Lower leg skin (tissue), 3 donors: ENCODE results near the gene PHF1.

Source experiments
- POLR2A ChIP-seq, 2 donors: fragments of 450-650 bp; IDR thresholded peaks; one replicate each; pipeline ENCODE4 v1.6.1; 2016 to 2017; ENCODE audit warnings: antibody characterized with exemption in 2 of 2, mild to moderate bottlenecking in 1 of 2, moderate library complexity in 1 of 2
- TF ChIP-seq, protein P1 (sequence below), 3 donors: fragments of 450-650 bp; IDR thresholded peaks; one replicate each; pipeline ENCODE4 v1.5.1; 2016; ENCODE audit warnings: antibody characterized with exemption in 3 of 3, mild to moderate bottlenecking in 3 of 3, moderate library complexity in 2 of 3

DNA sequence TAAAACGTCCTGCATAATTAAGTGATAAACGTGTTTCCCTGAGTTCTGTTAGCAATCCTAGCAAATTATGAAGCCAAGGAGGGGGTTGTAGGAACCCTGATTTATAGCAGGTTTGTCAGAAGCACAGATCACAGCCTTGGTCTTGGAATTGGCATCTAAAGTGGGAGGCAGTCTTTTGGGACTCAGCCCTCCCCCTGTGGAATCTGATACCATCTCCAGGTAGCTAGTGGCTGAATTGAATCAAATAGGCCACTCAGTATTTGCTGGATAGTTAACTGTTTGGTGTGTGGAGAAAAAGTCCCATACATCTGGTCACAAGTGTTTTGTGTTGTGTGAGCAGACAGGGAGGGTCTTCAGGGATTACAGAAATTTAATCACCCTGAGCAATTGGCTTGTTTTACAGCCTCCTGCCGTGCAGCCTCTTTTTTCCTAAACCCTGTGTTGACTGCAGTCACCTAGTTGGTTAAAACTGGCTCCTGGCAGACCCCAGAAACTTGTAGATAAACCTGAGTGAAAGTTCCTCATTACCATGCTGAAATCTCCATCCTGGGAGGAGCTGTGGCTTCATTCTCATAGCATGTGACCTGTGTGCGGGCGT is 38.2 kb upstream of the PHF1 start:
- TF ChIP-seq, protein P1, sequence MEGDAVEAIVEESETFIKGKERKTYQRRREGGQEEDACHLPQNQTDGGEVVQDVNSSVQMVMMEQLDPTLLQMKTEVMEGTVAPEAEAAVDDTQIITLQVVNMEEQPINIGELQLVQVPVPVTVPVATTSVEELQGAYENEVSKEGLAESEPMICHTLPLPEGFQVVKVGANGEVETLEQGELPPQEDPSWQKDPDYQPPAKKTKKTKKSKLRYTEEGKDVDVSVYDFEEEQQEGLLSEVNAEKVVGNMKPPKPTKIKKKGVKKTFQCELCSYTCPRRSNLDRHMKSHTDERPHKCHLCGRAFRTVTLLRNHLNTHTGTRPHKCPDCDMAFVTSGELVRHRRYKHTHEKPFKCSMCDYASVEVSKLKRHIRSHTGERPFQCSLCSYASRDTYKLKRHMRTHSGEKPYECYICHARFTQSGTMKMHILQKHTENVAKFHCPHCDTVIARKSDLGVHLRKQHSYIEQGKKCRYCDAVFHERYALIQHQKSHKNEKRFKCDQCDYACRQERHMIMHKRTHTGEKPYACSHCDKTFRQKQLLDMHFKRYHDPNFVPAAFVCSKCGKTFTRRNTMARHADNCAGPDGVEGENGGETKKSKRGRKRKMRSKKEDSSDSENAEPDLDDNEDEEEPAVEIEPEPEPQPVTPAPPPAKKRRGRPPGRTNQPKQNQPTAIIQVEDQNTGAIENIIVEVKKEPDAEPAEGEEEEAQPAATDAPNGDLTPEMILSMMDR (IDR thresholded peaks at IDR 0.05), result no peak
- no peak for TF ChIP-seq POLR2A (IDR thresholded peaks at IDR 0.05)
